ENCODE data around the gene OGFR.

DNA sequence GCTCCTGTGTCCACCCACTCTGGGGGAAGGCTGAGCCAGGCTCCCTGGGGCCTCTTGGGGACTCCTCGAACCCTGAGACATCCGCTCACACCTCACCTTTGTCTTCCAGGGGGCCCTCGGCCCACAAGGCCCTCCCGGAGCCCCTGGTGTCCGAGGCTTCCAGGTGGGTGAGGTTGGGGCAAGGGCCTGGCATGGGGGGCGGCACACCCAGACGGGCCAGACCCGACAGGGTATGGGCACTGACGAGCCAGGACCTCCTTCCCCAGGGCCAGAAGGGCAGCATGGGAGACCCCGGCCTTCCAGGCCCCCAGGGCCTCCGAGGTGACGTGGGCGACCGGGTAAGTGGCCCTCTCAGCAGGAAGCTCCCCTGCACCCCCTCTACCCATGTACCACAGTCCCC is 25.6 kb downstream of the OGFR start:
- TF ChIP-seq, protein P1, sequence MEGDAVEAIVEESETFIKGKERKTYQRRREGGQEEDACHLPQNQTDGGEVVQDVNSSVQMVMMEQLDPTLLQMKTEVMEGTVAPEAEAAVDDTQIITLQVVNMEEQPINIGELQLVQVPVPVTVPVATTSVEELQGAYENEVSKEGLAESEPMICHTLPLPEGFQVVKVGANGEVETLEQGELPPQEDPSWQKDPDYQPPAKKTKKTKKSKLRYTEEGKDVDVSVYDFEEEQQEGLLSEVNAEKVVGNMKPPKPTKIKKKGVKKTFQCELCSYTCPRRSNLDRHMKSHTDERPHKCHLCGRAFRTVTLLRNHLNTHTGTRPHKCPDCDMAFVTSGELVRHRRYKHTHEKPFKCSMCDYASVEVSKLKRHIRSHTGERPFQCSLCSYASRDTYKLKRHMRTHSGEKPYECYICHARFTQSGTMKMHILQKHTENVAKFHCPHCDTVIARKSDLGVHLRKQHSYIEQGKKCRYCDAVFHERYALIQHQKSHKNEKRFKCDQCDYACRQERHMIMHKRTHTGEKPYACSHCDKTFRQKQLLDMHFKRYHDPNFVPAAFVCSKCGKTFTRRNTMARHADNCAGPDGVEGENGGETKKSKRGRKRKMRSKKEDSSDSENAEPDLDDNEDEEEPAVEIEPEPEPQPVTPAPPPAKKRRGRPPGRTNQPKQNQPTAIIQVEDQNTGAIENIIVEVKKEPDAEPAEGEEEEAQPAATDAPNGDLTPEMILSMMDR (conservative IDR thresholded peaks at IDR 0.05) = no peak
- TF ChIP-seq ZFX (IDR thresholded peaks at IDR 0.05) = no peak
